SU-DHL-6 (cell line): ENCODE measurements around the gene VEGFB.
A peak's percentile ranks its signal among the peaks of the same experiment; 100 is the strongest.

Experiments used
- H2AFZ ChIP-seq: fragments of 200-600 bp; sonication (generic); 2 replicates; pipeline ENCODE4 v1.6.1; 2014; ENCODE audit warnings: low read depth, mild to moderate bottlenecking, moderate library complexity, mixed read lengths, antibody characterized with exemption, low read length; ENCODE audit not compliant: severe bottlenecking
- H3F3A ChIP-seq: fragments of 200-600 bp; shearing (Covaris generic); 2 replicates; pipeline ENCODE4 v1.6.0; 2016; ENCODE audit warnings: antibody characterized with exemption, mild to moderate bottlenecking; ENCODE audit not compliant: insufficient read depth
- H3K27ac ChIP-seq: fragments of 200-600 bp; sonication (generic); 2 replicates; pipeline ENCODE4 v1.5.1; 2016; ENCODE audit warnings: low read depth, mild to moderate bottlenecking, low read length, moderate library complexity, mixed read lengths
- H3K27me3 ChIP-seq: fragments of 200-600 bp; sonication (generic), shearing (Covaris generic); 2 replicates; pipeline ENCODE4 v1.6.0; 2014; ENCODE audit warnings: mild to moderate bottlenecking, low read length
- H3K36me3 ChIP-seq: fragments of 200-600 bp; sonication (generic); 2 replicates; pipeline ENCODE4 v1.6.1; 2014; ENCODE audit warnings: mild to moderate bottlenecking, low read length, mixed read lengths
- H3K4me2 ChIP-seq: fragments of 300-600, 200-600 bp; shearing (Covaris generic), sonication (generic); 2 replicates; pipeline ENCODE4 v1.6.0; 2014; ENCODE audit warnings: low read length, low read depth, mild to moderate bottlenecking; ENCODE audit not compliant: poor library complexity, severe bottlenecking
- H3K4me3 ChIP-seq: fragments of 200-600 bp; sonication (generic); 2 replicates; pipeline ENCODE4 v1.5.1; 2014; ENCODE audit warnings: antibody characterized with exemption, low read length, mild to moderate bottlenecking, mixed read lengths; ENCODE audit not compliant: insufficient read depth, poor library complexity, severe bottlenecking
- H3K79me2 ChIP-seq: fragments of 200-600 bp; sonication (generic); 2 replicates; pipeline ENCODE4 v1.6.1; 2014; ENCODE audit warnings: mild to moderate bottlenecking, low read length, moderate library complexity; ENCODE audit not compliant: insufficient read depth
- H3K9ac ChIP-seq: fragments of 200-600 bp; sonication (generic); 2 replicates; pipeline ENCODE4 v1.7.0; 2014; ENCODE audit warnings: mild to moderate bottlenecking, low read length
- H3K9me2 ChIP-seq: fragments of 200-600 bp; sonication (generic); replicated peaks from 2 replicates; pipeline ENCODE4 v1.6.1; 2014; ENCODE audit warnings: low read length; ENCODE audit not compliant: insufficient read depth
- H3K9me3 ChIP-seq: fragments of 200-600 bp; sonication (generic); 2 replicates; pipeline ENCODE4 v1.6.1; 2014; ENCODE audit warnings: low read length, mixed read lengths; ENCODE audit not compliant: insufficient read depth
- H4K20me1 ChIP-seq: fragments of 200-600 bp; sonication (generic); 2 replicates; pipeline ENCODE4 v1.6.1; 2014; ENCODE audit warnings: low read depth, mild to moderate bottlenecking, antibody characterized with exemption, low read length, moderate library complexity, mixed read lengths
- EZH2phosphoT487 ChIP-seq: fragments of 200-600 bp; sonication (generic), shearing (Covaris generic); conservative IDR thresholded peaks from 2 replicates; pipeline ENCODE4 v1.6.1; 2018; ENCODE audit warnings: mild to moderate bottlenecking, antibody characterized with exemption, low read length, moderate library complexity, mixed read lengths
- TF ChIP-seq, protein P1 (sequence below): fragments of 200-600 bp; sonication (generic); IDR thresholded peaks from one replicate; pipeline ENCODE4 v1.5.1; 2017; ENCODE audit warnings: antibody characterized with exemption, mild to moderate bottlenecking, low read length, moderate library complexity; ENCODE audit not compliant: insufficient read depth, poor library complexity, severe bottlenecking

Gene VEGFB

GRCh38 chr11:64284962-64285884, 50.8 kb downstream of the VEGFB start, which contains the start of gene GPR137:
TSS of gene GPR137 (plus strand) at chr11:64285848. CDS start at chr11:64286525, 677 bp downstream.
- H3K9me3 ChIP-seq: no peaks in the 10 kb centered on the region
- H3F3A ChIP-seq: peaks cover 4% of the 10 kb centered on the region; the same call in 1 of the 2 replicates
- TF ChIP-seq, protein P1, sequence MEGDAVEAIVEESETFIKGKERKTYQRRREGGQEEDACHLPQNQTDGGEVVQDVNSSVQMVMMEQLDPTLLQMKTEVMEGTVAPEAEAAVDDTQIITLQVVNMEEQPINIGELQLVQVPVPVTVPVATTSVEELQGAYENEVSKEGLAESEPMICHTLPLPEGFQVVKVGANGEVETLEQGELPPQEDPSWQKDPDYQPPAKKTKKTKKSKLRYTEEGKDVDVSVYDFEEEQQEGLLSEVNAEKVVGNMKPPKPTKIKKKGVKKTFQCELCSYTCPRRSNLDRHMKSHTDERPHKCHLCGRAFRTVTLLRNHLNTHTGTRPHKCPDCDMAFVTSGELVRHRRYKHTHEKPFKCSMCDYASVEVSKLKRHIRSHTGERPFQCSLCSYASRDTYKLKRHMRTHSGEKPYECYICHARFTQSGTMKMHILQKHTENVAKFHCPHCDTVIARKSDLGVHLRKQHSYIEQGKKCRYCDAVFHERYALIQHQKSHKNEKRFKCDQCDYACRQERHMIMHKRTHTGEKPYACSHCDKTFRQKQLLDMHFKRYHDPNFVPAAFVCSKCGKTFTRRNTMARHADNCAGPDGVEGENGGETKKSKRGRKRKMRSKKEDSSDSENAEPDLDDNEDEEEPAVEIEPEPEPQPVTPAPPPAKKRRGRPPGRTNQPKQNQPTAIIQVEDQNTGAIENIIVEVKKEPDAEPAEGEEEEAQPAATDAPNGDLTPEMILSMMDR: no peak
- no peaks in the 10 kb centered on the region for H4K20me1 ChIP-seq
- peak within 1 kb of the TSS; percentile 99 for H3K4me2 ChIP-seq
- H2AFZ ChIP-seq: peak within 1 kb of the TSS; percentile 88
- peak within 1 kb of the TSS; percentile 95 for H3K9ac ChIP-seq
- no peaks in the 10 kb centered on the region for H3K27me3 ChIP-seq
- 0 out of 2 replicates have a peak, but pooled peaks cover 4% of the 10 kb centered on the region for H3K79me2 ChIP-seq
- peak within 1 kb of the TSS; percentile 84 for H3K4me3 ChIP-seq
- no peaks in the 10 kb centered on the region for H3K36me3 ChIP-seq
- no peaks in the 10 kb centered on the region for H3K9me2 ChIP-seq
- H3K27ac ChIP-seq: peak within 1 kb of the TSS; percentile 92

DNA sequence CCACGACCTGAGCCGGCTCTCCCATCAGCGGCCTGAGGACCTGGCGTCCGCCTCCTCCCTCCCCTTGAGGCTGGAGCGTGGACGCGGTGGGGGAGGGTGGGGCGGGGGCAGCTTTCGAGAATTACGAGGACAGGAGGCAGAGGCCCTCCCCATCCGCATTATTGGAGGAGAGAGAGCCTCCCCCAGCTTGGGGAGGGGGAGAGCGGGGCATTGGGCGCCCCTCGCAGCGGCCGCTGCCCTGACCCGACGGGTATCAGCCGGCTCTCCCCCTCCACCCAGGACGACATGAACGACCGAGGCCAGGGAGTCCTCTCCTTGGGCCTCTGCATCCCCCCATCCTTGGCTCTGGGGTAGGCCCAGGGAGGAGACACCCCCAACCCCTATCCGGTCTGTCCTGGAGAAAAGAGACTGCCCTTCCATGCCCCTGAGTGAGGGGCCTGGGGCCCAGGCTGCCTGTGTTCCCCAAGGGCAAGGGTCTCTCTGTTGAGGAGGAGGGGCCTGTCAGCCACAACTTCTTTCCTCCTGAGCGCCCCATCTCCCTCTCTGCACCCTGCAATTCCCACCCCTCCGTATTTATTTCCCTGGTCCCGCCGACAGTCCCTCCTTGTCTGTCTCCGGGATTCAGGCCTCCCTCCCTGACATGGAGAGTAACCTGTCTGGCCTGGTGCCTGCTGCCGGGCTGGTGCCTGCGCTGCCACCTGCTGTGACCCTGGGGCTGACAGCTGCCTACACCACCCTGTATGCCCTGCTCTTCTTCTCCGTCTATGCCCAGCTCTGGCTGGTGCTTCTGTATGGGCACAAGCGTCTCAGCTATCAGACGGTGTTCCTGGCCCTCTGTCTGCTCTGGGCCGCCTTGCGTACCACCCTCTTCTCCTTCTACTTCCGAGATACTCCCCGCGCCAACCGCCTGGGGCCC, 51.8 kb downstream of the VEGFB start:
- H3K9ac ChIP-seq: peak overlapping the region; percentile 95
- H3K27me3 ChIP-seq: no peaks in the 10 kb centered on the region
- no peaks in the 10 kb centered on the region for H3K36me3 ChIP-seq
- peak overlapping the region; percentile 84 for H3K4me3 ChIP-seq
- peaks cover 4% of the 10 kb centered on the region; the same call in 1 of the 2 replicates for H3F3A ChIP-seq
- no peaks in the 10 kb centered on the region for H3K9me3 ChIP-seq
- no peak for TF ChIP-seq EZH2phosphoT487
- TF ChIP-seq, protein P1: no peak
- 0 out of 2 replicates have a peak, but pooled peaks cover 4% of the 10 kb centered on the region for H3K79me2 ChIP-seq
- H4K20me1 ChIP-seq: no peaks in the 10 kb centered on the region
- H3K9me2 ChIP-seq: no peaks in the 10 kb centered on the region
- H3K27ac ChIP-seq: peak overlapping the region; percentile 36; the same call in 1 of the 2 replicates
- peak overlapping the region; percentile 35 for H2AFZ ChIP-seq
- peak overlapping the region; percentile 99 for H3K4me2 ChIP-seq

GRCh38 chr11:64286801-64287159, 52.4 kb downstream of the VEGFB start:
- TF ChIP-seq, protein P1: no peak
- no peak for TF ChIP-seq EZH2phosphoT487
- Histone ChIP-seq H3K36me3 (no peaks in the 10 kb centered on the region), H3K27me3 (no peaks in the 10 kb centered on the region), H2AFZ (no peak overlapping the region), H4K20me1 (no peaks in the 10 kb centered on the region), H3K27ac (no peak overlapping the region), H3K4me2 (peak overlapping the region; percentile 99), H3F3A (peaks cover 4% of the 10 kb centered on the region; the same call in 1 of the 2 replicates), H3K9me3 (no peaks in the 10 kb centered on the region), H3K9me2 (no peaks in the 10 kb centered on the region), H3K4me3 (no peak overlapping the region), H3K79me2 (0 out of 2 replicates have a peak, but pooled peaks cover 4% of the 10 kb centered on the region), H3K9ac (no peak overlapping the region)
